ENCODE measurements around the gene MPZ. TPM values are rescaled to one million over a fixed set of nuclear protein-coding genes. Genes with fewer than 3 reads are reported as not detected.

MPZ gene
- total RNA-seq, 2 donors from 2014 or later: 1.7 to 3.3 TPM

DNA sequence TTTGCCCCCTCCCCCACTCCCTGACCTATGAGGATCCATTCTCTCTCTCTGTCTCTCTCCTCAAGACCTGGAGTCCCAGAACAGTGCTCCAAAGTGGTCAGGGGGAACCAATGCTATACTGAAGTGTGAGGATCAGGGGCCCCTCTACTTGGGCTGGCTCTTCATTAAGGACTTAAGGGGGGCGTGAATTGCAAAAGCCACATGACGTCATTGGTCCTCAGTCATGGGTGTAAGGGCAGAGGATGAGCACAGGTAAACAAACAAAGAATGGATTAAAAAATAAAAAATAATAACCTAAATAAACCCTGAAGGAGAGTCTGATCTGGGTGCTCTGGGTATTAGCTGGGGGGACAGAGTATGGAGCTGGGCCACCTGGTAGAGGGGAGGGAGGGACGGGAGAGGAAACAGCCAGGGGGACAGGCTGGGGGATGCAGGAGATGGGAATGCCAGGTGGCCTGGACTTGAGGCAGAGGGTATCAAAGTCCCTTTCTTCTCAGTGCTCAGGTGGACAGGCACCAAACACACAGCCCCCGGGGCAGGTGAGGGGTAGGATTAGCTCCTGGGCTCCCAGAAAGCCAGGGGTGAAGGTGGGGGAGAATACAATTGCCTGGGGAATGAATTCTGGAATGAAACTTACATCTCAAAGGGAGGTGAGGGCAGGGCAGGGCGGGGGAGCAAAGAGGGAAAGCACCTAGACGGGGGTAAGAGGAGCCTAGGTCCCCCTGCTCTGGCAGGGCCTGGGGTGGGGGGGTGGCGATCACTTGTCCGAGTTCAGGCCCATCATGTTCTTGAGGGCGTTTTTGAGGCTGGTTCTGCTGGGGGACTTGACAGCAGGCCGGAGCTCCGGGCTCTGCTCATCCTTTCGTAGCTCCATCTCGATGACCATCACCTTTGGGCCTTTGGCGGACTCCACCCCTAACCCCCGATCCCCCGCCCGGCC is 4.6 kb downstream of the MPZ start:
- peak overlapping the region; percentile 89 for H3K4me3 ChIP-seq (ENCODE audit: low read length)
- H3K36me3 ChIP-seq (ENCODE audit: control insufficient read depth, insufficient read depth, low read length): no peaks in the 10 kb centered on the region
- H3K4me3 Mint-ChIP-seq: peak overlapping the region; percentile 93
- no peaks in the 10 kb centered on the region for H3K36me3 Mint-ChIP-seq (ENCODE audit: low read depth)
- no peaks in the 10 kb centered on the region for H3K9me3 ChIP-seq (ENCODE audit: control insufficient read depth, low read length)
- peak overlapping the region; percentile 80 for H3K27ac Mint-ChIP-seq
- 12% methylated on average over 17 of the region's 17 CpGs; no CpG with 5 or more reads in 1 of the 2 experiments for WGBS, 2 experiments (ENCODE audit: insufficient coverage in 1 of 2, insufficient read length in 1 of 2)
- H3K4me1 ChIP-seq (ENCODE audit: control insufficient read depth, insufficient read depth, low read length): no peaks in the 10 kb centered on the region
- no peaks in the 10 kb centered on the region for H3K27me3 ChIP-seq (ENCODE audit: control insufficient read depth, insufficient read depth, low read length, poor library complexity, severe bottlenecking)
- H3K9me3 Mint-ChIP-seq: no peaks in the 10 kb centered on the region
- H3K27ac ChIP-seq (ENCODE audit: low read depth, low read length): no peak overlapping the region
- DNase-seq: peak; percentile 60
- peaks cover 23% of the 10 kb centered on the region for H3K4me1 Mint-ChIP-seq
- H3K9ac ChIP-seq (ENCODE audit: extremely low read depth, low read length, poor library complexity, severe bottlenecking): peak overlapping the region; percentile 29
- H3K27me3 Mint-ChIP-seq (ENCODE audit: insufficient read depth): peaks cover 10% of the 10 kb centered on the region
- no peak for TF ChIP-seq CTCF (conservative IDR thresholded peaks at IDR 0.05)

GRCh38 chr1:161300478-161300877 is 9.3 kb downstream of the MPZ start:
- Mint-ChIP-seq H3K4me3 (no peak overlapping the region), H3K27ac (no peak overlapping the region), H3K9me3 (no peaks in the 10 kb centered on the region), H3K4me1 (peaks cover 20% of the 10 kb centered on the region), H3K27me3 (ENCODE audit: insufficient read depth) (no peaks in the 10 kb centered on the region), H3K36me3 (ENCODE audit: low read depth) (no peaks in the 10 kb centered on the region)
- H3K4me1 ChIP-seq (ENCODE audit: control insufficient read depth, insufficient read depth, low read length): no peaks in the 10 kb centered on the region
- H3K4me3 ChIP-seq (ENCODE audit: low read length): no peak overlapping the region
- H3K27me3 ChIP-seq (ENCODE audit: control insufficient read depth, insufficient read depth, low read length, poor library complexity, severe bottlenecking): no peaks in the 10 kb centered on the region
- WGBS, 2 experiments (ENCODE audit: insufficient coverage in 1 of 2, insufficient read length in 1 of 2): 81 to 100% methylated on average over 1 to 4 of the region's 4 CpGs
- H3K9ac ChIP-seq (ENCODE audit: extremely low read depth, low read length, poor library complexity, severe bottlenecking): no peak overlapping the region
- no peak for TF ChIP-seq CTCF (conservative IDR thresholded peaks at IDR 0.05)
- no peaks in the 10 kb centered on the region for H3K9me3 ChIP-seq (ENCODE audit: control insufficient read depth, low read length)
- no peaks in the 10 kb centered on the region for H3K36me3 ChIP-seq (ENCODE audit: control insufficient read depth, insufficient read depth, low read length)
- no peak for DNase-seq
- no peak overlapping the region for H3K27ac ChIP-seq (ENCODE audit: low read depth, low read length)

DNA sequence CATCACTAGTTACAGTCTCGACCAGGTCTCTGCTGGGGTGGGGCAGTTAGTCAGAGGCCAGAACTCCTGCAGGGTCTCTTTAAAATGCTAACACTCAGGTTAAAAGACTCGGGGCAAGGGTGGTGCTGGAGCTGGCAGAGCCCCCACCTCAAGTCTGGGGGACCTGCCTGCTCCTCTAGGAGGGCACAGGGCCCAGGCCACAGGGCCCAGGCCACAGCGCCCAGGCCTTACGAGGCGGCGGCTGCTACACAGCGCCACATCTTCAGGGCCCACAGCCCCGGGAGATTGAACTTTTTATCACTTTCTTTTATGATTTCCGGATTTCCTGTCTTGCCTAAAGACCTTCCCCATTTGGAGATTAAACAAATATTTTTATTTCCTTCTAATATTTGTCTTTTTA is 10.4 kb downstream of the MPZ start:
- Histone ChIP-seq H3K27me3 (ENCODE audit: control insufficient read depth, insufficient read depth, low read length, poor library complexity, severe bottlenecking) (no peaks in the 10 kb centered on the region), H3K9ac (ENCODE audit: extremely low read depth, low read length, poor library complexity, severe bottlenecking) (no peak overlapping the region), H3K36me3 (ENCODE audit: control insufficient read depth, insufficient read depth, low read length) (no peaks in the 10 kb centered on the region), H3K9me3 (ENCODE audit: control insufficient read depth, low read length) (no peaks in the 10 kb centered on the region), H3K4me1 (ENCODE audit: control insufficient read depth, insufficient read depth, low read length) (no peaks in the 10 kb centered on the region), H3K27ac (ENCODE audit: low read depth, low read length) (no peak overlapping the region), H3K4me3 (ENCODE audit: low read length) (no peak overlapping the region)
- no peak for TF ChIP-seq CTCF (conservative IDR thresholded peaks at IDR 0.05)
- Mint-ChIP-seq H3K4me3 (no peak overlapping the region), H3K9me3 (no peaks in the 10 kb centered on the region), H3K27ac (no peak overlapping the region), H3K4me1 (peaks cover 9% of the 10 kb centered on the region), H3K36me3 (ENCODE audit: low read depth) (no peaks in the 10 kb centered on the region), H3K27me3 (ENCODE audit: insufficient read depth) (no peaks in the 10 kb centered on the region)
- no peak for DNase-seq
- 74 to 84% methylated on average over 7 to 9 of the region's 9 CpGs for WGBS, 2 experiments (ENCODE audit: insufficient coverage in 1 of 2, insufficient read length in 1 of 2)
